Amniotic stem cell (primary cell): ENCODE measurements around the gene CDCP2.
"Not testable (repeated sequence)": the region's sequence is repeated elsewhere in the genome, so short reads cannot be mapped to it uniquely, and the experiment has no call there.

ENCODE experiments used
- DNase-seq: peaks from one replicate; lab custom pipeline; 2025; lab: John Stamatoyannopoulos, UW

The CDCP2 gene

DNA sequence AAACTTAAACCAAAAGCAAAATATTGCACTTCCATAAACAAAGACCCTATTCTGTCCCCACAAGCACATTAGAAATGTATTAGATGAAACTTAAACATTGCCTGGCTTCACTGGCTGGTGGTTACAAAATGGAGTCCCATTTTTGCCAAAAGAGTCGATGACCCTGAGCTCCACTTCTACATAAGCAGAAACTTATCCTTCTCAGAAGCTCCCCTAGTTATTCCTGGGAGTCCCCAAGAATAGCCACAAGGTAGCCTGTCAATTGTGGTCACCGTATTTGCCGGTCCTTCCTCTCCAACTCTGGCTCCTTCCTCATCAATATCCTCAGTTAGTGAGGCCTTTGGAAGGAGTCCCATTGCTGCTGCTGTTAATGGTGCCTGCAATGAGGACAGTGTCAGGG lies 37.3 kb downstream of the CDCP2 start:
- no peak for DNase-seq

DNA sequence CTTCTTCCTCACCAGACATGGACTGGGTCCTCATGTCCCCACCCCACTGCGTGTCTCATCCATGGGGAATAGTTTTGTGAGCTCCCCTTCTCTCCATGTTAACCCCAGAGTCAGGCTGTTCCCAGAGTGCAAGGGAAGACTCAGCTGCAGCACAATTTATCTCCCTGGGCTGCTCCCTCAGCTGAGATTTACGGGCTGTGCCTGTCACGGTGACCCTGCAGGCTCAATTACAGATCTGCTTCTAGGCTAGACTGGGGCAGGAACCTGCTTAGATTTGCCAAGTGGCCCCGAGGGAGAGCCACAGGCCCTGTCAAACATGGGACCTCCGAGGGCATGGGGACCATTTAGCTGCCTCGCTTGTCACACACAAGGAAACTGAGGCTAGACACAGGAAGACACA lies 37.8 kb downstream of the CDCP2 start:
- no peak for DNase-seq

DNA sequence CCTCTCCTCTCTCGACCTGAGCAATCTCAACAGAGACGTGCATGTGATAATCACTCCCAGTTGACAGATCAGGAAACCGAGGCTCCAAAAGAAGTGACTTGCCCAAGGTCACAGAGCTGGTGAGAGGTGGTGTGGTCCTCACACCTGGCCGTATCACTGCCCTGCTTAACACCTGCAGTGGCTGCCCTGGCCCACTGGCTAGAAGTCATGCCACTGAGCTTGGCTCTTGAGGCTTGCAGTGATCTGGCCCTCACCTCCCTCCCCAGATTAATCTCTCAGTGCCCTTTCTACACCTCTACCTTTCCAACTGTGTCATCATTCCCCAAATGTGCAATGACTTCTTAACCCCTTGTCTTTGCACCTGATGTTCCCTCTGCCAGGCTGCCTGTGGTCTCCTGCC lies 38.8 kb downstream of the CDCP2 start:
- no peak for DNase-seq

DNA sequence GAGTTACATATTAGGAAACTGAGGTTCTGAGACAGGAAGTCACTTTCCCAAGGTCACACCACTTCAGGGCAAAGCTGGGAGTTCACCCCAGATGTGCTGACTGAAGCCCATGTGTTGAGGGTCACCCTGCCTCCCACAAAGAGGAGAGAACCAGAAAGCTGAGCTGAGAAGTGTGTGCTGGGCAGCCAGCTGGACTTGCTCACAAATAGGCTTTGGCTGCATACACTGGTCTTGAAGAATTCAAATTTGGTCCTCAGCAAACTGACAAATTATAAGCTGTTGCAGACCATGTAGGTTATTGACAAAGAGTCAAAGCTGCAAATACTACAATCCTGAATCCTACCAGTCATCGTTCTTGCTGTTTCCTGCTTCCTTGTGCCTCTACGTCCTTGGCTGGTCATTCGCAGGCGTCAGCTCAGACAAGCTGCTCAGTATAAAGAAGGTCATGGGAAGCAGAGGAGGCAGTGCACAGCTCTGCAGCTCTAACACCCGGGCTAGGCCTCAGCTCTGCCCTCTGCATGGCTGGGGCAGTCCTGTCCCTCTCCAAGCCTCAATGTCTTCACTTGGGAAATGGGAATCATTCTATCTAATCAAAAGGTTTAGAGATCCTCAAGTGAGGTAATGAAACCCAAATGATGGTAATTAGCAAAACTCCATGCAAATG lies 40.0 kb downstream of the CDCP2 start:
- DNase-seq = no peak

DNA sequence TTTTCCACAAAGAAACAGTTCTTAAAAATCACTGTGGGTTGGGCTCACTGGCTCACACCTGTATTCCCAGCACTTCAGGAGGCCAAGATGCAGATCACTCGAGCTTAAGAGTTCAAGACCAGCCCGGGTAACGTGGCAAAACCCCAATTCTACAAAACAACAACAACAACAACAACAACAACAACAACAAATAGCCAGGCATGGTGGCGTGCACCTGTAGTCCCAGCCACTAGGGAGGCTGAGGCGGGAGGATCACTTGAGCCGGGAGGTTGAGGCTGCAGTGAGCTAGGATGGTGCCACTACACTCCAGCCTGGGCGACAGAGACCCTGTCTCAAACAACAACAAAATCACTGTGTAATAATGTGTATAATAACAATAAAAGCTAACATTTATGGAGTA lies 40.8 kb downstream of the CDCP2 start:
- DNase-seq = no peak

DNA sequence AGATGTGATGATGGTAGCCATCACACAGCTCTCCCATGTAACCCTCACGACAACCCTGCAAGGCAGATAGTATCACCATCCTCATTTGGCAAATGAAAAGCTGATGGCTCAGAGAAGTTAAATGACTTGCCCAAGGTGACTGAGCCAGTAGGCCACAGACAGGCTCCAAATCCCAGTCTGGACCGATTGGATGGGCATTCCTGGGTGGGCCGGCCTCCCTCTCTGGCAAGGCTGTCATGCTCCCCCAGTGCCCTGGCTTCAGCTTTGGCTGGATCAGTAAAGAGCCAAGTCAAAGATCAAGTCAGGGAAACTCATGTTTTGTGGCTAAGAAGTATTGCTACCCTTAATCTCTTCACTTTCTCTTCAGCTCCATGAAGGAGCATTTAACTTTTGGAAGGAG lies 41.2 kb downstream of the CDCP2 start:
- no peak for DNase-seq

DNA sequence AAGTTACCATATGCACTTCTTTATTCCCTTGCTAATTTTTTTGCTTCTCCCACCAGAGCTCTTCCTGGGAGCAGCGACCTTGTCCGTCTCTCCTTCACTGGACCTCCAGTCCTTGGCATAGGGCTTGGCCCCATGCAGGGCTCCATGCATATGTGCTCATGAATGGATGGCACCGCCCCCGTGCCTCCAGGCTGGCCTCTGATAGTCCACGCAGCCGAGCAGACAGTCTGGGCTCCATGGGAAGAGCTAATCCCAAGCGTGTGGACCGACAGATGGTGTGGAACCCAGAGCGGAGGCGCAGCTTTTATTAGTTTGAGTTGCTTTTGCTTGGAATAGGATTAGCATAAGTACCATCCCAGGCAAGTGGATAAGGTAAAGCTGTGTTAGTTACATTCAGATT lies 41.8 kb downstream of the CDCP2 start:
- DNase-seq = no peak

DNA sequence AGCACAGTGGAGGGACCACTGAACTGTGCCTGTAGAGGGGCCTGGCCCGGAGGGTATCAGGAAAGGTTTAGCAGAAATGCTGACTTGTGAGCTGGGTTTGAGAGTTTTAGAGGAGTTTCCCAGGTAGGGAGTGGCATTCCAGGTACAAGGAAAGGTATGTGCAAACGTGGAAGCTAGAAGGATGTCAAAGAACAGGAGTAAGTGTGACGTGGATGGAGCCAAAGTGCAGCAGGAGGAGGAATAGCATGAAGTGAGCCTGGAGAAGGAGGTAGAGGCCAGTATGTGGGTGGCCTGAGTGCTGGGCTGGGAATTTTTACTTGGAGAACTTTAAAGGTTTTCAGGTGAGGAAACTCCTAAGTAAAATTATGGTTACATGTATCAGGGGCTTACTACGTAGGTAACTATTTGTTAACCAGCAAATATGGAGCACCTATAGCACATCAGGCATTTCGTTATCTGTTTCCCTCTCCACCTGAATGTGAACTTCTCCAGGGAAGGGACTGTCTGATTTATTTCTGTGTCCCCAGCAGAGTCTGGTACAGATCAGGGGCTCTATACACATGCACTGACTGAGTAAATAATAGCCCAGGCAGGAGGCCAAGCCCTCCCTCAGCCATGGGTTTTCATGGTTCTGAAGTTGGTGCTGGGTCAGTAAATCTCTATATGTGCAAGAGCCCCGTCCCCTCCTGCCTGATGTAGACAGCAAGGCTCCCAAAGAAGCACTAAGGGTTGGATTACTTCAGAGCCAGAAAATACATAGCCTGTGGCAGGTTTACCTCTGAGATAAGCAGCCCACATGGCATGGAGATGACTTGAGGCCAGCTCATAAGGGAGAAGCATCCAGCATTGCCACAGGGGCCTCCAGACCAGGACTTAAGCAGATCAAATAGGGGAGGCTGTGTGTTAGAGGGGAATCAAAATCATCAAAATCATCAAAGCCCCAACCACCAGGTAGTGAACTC lies 43.4 kb downstream of the CDCP2 start:
- no peak for DNase-seq

DNA sequence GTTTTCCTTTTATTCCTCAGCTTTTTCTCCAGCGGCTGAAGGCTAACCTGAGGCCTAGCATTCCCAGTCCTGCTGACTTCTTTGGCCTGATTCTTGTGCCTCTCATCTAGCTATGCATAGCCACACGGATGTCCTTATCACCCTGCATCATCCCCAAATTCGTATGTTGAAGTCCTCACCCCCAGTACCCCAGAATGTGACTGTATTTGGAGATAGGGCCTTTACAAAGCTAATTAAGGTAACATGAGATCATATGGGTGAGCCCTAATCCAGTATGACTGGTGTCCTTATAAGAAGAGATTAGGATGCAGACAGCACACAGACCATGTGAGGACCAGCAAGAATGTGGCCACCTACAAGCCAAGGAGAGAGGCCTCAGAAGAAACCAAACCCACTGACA lies 44.6 kb downstream of the CDCP2 start:
- DNase-seq = no peak

DNA sequence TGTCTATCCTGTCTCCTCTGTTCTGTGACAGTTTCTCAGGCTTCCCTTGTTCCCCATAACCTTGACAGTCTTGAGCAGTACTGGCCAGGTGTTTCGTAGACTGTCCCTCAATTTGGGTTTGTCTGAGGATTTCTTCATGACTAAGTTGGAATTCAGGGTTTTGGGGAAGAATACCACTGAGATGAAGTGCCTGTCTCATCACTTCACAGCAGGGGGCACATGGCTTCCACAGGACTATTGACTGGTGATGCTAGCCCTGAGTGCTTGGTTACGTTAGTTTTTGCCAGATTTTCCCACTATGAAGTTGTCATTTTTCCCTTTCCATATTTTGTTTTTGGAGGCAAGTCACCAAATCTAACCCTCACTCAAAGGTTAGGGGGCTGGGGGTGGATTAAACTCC lies 45.7 kb downstream of the CDCP2 start:
- no peak for DNase-seq

DNA sequence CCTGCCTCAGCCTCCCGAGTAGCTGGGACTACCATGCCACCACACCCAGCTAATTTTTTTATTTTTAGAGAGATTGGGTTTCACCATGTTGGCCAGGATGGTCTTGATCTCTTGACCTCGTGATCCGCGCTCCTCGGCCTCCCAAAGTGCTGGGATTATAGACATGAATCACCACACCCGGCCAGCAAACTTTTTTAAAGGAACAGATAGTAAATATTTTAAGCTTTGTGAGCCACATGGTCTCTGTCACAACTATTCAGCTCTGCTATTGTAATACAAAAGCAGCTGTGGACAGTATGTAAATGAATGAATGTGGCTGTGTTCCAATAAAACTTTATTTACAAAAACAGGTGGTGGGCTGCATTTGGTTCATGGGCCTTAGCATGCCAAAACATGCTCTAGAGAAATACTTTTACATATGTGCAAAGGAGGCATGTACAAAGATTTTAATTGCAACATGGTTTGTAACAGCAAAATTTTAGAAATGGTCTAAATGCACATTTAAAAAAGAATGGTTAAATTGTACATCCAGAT lies 47.0 kb downstream of the CDCP2 start:
- no peak for DNase-seq

DNA sequence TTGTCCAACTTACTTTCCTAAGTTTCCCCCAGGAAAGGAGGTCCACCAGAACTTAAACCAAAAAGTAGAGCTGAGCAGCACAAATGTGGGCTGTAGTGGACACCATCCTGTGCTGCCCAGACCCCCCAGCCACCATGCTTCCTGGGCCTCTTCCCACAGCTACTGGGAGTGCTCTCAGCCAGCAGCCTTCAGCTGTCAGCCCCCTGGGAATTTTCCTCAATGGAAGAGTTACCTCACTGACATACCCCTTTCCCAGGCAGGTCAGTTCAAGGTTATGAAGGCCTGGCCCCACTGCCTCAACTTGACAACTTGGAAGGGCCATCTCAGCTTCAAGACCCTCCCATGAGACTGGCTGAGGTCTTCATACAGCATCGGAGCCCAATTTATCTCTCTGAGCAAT lies 47.7 kb downstream of the CDCP2 start:
- DNase-seq = no peak

DNA sequence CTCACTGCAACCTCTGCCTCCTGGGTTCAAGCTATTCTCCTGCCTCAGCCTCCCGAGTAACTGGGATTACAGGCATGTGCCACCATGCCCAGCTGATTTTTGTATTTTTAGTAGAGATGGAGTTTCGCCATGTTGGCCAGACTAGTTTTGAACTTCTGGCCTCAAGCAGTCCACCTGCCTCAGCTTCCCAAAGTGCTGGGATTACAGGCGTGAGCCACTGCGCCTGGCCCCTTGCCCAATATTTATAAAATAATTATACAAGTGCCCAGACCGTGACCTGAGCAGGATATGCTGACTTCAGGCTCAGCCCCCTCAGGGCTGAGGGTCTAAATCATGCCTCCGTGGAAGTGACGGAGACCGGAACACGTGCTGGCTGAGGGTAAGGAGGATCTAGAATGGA lies 48.2 kb downstream of the CDCP2 start:
- not testable (repeated sequence) for DNase-seq

DNA sequence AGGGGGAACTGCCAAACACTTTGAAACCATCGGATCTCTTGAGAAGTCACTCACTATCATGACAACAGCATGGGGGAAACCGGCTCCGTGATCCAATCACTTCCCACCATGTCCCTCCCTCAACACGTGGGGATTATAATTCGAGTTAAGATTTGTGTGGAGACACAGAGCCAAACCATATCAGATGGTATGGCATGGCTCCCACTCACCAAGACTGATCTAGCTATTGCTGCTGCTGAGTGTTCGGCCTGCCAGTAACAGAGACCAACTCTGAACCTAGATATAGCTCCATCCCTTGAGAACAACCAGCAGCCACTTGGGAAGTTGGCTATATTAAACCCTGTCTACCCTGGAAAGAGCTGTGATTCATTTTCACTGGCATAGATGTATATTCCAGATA lies 49.4 kb downstream of the CDCP2 start:
- DNase-seq = no peak

DNA sequence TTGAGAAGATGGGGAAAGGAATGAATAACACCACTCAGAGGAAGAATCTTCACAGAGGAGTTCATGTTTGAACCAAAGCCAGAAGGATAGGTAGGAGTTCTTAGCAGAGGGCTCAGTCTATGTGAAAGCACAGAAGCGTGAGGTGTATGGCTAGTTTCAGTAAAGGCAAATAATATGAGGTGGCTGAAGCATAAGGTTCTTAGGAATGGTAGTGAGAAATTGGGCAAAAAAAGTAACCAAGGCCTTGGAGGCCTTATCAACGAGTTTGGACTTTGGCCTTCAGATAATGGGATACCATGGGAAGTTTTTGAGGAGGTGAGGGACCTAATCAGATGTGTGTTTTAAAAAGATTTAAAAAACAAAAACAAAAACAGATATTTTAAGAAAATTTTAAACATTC lies 52.3 kb downstream of the CDCP2 start:
- no peak for DNase-seq

DNA sequence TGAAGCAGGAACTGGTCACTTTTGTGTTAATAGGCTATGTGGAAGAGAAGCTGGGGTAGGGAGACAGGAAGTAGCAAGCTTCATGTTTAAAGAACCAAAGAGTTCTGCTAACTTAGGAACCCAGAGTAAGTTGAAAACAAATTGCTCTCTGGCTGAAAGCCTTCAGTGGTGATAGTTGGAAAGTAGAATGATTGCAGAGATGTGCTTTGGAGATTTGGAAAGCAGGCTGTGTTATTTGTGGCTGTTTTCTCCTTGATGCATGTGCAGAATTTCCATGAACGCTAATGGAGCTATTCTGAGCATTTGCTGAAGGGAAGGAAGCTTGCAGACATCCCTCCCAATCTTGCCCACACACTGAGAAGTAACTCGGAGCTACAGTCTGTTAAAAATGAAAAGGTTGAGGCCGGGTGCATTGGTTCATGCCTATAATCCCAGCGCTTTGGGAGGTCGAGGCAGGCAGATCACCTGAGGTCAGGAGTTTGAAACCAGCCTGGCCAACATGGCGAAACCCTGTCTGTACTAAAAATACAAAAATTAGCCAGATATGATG lies 53.7 kb downstream of the CDCP2 start:
- no peak for DNase-seq

DNA sequence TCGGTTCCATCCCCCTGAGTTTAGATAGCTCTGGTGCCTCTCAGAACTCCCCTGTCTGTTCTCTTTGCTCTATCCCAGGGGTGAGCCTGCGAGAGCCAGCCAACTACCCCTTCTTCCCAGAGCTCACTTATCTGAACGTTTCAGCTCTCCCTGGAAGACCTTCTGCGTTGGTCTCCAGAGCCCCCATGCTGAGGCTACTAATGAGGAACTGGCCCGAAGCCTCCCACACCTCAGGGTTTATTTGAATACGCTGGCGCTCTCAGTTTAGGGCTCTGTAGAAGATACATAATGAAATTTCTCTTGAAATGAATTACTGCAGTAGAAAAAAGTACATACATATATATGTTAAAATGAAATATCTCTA lies 55.9 kb downstream of the CDCP2 start:
- DNase-seq = no peak

DNA sequence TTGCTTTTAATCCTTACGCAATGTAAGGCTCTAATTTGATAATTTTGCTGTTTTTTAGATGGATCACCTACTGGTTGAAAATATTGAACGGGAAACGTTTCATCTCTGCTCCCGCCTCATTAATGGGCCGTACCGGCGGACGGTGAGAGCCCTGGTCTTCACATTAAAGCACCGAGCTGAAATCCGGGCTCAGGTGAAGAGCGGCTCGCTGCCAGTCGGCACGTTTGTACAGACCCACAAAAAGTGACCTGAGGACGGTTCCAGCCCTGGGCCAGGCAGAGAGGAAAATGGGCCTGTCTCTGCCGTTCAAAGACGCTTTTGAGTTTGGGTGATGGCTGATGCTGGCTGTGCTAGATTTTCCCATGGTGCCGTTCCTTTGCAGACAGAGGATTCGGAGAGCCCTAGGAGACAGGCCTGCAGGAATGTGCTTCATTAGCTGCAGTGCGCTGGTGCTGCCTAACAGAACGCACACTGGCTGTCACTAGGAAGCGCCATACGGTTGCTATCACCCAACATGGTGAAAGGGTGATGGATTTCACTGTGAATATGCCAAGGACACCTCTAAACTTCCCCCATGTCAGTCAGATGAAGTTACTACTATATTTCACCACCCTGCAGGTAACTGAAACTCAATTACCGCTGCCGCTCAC lies 56.4 kb downstream of the CDCP2 start:
- DNase-seq = no peak

DNA sequence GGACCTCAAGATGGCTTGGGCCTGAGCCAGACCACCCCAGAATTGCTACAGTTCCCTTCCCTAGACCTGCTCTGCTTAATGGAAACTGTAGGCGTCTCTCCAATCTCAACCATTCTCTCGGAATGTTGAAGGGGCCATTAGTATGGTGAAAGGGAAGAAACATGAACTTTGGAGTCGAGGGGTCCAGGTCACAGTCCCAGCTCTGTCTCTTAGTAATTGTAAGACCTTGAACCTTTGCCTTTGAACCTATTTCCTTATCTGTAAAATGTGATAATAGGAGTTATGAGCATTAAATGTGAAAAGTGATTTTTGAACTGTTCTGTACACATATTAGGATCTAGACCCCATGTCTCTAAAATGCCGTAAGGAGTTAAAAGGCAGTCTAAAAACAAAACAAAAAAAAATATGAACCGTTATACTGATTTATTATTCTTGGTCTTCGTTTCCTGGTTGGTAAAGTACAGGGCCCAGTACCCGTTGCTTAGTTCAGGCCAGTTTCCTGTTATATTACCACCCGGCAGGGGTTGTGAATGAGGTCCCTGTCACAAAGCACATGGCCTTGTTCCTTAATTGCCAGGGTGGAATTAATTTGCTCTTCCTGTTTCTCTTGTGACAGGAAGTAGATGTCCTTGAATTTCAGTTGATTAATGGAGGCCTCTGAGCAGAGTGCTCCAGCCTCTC lies 57.1 kb downstream of the CDCP2 start:
- DNase-seq = no peak

DNA sequence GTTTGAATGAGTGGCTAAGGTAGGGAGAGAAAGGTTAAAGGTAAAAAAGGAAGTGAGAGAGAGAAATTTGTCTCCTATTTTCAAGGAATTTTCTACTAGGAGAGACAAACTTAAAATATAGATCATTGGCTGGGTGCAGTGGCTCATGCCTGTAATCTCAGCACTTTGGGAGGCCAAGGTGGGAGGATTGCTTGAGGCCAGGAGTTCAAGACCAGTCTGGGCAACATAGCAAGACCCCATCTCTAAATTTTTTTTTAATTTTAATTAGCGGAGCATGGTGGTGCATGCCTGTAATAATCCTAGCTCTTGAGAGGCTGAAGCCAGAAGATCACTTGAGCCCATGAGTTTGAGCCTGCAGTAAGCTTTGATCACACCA lies 58.1 kb downstream of the CDCP2 start:
- not testable (repeated sequence) for DNase-seq

DNA sequence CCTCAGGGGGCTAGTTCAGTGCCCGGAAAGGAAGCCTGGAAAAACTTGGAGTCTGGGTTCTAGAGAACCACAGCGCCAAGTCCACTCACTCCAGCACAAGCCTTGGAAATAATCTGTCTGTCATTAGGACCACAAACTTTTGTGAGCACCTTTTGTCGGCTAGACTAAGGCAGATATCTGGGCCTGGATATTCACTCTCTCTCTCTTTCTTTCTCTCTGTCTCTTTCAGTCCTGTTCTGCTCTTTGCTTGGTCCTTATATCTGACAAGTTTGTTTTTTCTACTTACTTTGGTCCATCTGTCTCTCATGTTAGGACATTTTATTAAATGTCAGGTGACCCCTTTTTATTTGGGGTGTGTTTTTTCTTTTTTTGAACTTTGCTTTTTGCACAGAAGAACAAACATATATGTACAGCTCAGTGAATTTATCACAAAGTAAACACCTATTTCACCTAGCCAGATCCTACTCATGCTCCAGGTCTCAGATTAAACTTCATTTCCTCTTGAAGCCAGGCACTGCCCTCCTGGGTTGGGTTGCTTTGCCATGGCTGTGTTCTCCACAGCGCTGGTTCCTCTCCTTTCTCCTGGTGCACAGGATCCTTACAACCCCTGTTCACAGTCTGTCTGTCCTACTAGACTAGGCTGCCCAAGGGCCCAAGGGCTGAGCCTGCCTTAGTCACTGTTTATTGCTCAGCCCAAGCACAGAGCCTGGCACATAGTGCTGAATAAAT lies 58.6 kb downstream of the CDCP2 start:
- DNase-seq = no peak
